Ishikawa (cell line): Measurements from ENCODE around the gene RIMS4.

Source experiments
- CREB1 ChIP-seq: IDR thresholded peaks from 2 replicates; pipeline ENCODE4 v1.6.1; 2012; ENCODE audit warnings: low read depth
- EGR1 ChIP-seq: IDR thresholded peaks from 2 replicates; pipeline ENCODE4 v1.6.1; 2012
- EP300 ChIP-seq: IDR thresholded peaks from 2 replicates; pipeline ENCODE4 v1.6.1; 2012; ENCODE audit warnings: borderline replicate concordance
- RAD21 ChIP-seq: IDR thresholded peaks from 2 replicates; pipeline ENCODE4 v1.6.1; 2012; ENCODE audit warnings: low read depth
- TAF1 ChIP-seq: IDR thresholded peaks from 2 replicates; pipeline ENCODE4 v1.6.1; 2012; ENCODE audit warnings: low read depth, mild to moderate bottlenecking
- TEAD4 ChIP-seq: IDR thresholded peaks from 2 replicates; pipeline ENCODE4 v1.6.1; 2012
- YY1 ChIP-seq: IDR thresholded peaks from 2 replicates; pipeline ENCODE4 v1.6.1; 2012; ENCODE audit warnings: low read depth
- ZBTB7A ChIP-seq: IDR thresholded peaks from 2 replicates; pipeline ENCODE4 v1.6.1; 2012; ENCODE audit warnings: low read depth
- TF ChIP-seq, protein P1 (sequence below): IDR thresholded peaks from 2 replicates; pipeline ENCODE4 v1.6.1; 2012; ENCODE audit warnings: low read depth, mild to moderate bottlenecking
- TF ChIP-seq, protein P2 (sequence below): IDR thresholded peaks from 2 replicates; pipeline ENCODE4 v1.6.1; 2012

DNA sequence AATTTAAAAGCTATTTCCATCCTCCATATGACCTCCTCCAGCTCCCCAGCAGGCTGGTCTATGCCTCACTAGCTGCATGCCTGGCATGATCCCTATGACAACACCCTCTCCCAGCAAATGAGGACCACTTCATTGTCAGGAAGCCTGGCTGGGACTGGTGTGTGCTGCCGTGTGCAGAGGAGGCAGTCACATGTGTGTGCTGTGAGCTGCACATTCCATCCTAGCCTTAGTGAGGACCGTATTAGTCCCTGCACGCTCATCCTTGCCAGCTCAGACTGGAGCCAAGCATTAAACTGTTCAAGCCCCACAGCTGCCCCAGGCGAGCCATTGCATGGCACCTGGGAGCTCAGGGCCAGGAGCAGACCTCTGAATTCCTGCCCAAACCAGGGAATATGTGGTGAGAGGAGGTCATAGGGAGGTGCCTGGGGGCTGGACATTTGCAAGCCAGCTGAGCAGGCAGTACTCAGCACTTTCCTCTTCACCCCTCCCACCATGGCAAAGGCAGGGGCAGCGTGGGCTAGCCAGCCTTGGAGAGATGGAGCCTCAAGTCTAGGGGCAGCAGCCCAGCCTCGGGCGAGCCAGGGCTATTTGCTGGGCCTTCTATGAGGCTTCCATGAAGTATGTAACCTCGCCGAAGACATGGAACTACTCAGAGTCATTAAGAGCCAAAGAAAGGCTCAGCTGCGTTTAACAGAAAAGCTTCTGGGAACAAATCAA lies 103.9 kb downstream of the RIMS4 start:
- TF ChIP-seq, protein P1, sequence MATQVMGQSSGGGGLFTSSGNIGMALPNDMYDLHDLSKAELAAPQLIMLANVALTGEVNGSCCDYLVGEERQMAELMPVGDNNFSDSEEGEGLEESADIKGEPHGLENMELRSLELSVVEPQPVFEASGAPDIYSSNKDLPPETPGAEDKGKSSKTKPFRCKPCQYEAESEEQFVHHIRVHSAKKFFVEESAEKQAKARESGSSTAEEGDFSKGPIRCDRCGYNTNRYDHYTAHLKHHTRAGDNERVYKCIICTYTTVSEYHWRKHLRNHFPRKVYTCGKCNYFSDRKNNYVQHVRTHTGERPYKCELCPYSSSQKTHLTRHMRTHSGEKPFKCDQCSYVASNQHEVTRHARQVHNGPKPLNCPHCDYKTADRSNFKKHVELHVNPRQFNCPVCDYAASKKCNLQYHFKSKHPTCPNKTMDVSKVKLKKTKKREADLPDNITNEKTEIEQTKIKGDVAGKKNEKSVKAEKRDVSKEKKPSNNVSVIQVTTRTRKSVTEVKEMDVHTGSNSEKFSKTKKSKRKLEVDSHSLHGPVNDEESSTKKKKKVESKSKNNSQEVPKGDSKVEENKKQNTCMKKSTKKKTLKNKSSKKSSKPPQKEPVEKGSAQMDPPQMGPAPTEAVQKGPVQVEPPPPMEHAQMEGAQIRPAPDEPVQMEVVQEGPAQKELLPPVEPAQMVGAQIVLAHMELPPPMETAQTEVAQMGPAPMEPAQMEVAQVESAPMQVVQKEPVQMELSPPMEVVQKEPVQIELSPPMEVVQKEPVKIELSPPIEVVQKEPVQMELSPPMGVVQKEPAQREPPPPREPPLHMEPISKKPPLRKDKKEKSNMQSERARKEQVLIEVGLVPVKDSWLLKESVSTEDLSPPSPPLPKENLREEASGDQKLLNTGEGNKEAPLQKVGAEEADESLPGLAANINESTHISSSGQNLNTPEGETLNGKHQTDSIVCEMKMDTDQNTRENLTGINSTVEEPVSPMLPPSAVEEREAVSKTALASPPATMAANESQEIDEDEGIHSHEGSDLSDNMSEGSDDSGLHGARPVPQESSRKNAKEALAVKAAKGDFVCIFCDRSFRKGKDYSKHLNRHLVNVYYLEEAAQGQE, result no peak
- no peak for TF ChIP-seq EGR1
- TF ChIP-seq TAF1, result no peak
- no peak for TF ChIP-seq TEAD4
- no peak for TF ChIP-seq EP300
- TF ChIP-seq, protein P2, sequence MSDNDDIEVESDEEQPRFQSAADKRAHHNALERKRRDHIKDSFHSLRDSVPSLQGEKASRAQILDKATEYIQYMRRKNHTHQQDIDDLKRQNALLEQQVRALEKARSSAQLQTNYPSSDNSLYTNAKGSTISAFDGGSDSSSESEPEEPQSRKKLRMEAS, result no peak
- TF ChIP-seq YY1, result no peak
- TF ChIP-seq ZBTB7A, result no peak
- no peak for TF ChIP-seq RAD21
- TF ChIP-seq CREB1, result no peak
